NCI-H1694 (cell line): ENCODE results near the gene AKR1B1.
"Not testable (repeated sequence)": the region's sequence is repeated elsewhere in the genome, so short reads cannot be mapped to it uniquely, and the experiment has no call there.

Source experiments
- DNase-seq: peaks from one replicate; lab custom pipeline; 2025; lab: John Stamatoyannopoulos, UW

AKR1B1 gene

DNA sequence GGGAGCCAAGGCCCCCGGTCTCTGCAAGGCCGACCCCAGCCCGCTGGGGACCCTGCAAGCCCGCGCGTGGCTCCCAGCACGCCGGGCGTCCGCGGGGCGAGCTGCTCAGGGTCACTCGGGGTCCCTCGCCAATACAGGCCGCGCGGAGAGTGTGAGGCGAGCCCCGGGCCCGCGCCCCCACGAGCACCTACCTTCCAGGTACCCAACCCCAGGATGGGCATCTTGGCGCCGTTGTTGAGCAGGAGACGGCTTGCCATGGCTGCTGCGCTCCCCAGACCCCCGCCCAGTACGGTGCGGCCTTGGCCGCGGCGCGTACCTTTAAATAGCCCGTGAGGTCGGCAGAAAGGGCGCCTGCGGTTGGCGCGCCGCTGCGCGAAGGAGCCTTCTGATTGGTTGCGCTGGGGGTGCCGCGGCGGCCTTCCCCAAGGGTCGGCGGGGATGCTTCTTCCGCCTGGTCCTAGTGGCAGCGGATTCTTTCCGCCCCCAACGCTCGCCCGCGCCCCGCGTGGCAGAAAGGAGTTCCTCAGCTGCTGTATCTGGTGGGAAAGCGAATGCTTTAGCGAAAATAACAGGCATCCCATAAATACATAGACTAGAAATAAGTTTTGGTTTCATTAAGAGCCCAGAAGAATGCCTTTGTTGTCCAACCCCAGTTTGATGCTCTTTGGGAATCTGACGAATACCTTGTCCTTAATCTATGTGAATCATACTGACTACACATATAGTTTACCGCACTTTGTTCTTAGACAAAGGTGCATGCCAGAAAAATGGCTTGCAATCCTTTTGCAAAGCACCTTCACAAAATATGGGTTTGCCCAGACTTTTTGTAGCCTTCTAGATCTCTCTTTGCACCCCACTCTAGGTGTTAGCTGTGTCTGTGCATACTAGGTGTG is at the start of gene AKR1B1:
Gene AKR1B1 (minus strand): TSS at position 295 of the 893 bp plus-strand sequence. CDS start 38 bp downstream, at position 257.
- peak; percentile 85 for DNase-seq

DNA sequence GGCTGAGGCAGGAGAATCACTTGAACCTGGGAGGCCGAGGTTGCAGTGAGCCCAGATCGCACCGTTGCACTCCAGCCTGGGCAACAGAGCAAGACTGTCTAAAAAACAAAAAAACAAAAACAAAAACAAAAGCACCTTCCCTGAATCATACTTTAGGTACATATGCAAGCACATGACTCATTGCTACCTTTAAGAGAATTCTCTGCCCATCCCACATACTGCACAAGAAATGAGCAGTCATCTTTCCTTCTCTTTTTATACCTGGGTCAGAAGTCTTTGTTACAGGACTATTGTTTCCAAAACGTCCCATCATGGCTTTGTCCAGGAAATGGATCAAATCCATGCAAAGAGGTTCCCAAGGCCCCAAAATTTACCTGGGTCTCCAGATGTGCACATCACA is 47.0 kb upstream of the AKR1B1 start:
- no peak for DNase-seq

DNA sequence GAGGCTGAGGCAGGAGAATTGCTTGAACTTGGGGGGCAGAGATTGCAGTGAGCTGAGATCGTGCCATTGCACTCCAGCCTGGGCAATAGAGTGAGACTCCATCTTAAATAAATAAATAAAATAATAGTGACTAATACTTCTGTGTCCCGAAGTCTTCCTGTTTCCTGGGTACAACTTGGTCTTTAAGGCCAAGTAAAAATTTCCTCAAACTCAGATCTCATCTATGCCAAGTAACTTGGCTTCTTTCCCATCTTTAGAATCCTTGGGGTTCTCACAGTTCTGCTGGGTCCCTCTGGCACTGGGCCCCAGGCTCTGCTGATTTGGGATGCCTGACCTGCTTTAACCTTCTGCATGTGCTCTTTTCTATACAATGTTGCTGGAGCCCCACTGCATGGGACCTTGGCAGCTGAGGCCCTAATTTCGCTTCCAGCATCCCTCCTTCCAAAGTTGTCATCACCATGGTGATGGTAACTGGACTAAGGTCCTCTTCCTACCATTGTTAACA is 45.8 kb upstream of the AKR1B1 start:
- DNase-seq = no peak

DNA sequence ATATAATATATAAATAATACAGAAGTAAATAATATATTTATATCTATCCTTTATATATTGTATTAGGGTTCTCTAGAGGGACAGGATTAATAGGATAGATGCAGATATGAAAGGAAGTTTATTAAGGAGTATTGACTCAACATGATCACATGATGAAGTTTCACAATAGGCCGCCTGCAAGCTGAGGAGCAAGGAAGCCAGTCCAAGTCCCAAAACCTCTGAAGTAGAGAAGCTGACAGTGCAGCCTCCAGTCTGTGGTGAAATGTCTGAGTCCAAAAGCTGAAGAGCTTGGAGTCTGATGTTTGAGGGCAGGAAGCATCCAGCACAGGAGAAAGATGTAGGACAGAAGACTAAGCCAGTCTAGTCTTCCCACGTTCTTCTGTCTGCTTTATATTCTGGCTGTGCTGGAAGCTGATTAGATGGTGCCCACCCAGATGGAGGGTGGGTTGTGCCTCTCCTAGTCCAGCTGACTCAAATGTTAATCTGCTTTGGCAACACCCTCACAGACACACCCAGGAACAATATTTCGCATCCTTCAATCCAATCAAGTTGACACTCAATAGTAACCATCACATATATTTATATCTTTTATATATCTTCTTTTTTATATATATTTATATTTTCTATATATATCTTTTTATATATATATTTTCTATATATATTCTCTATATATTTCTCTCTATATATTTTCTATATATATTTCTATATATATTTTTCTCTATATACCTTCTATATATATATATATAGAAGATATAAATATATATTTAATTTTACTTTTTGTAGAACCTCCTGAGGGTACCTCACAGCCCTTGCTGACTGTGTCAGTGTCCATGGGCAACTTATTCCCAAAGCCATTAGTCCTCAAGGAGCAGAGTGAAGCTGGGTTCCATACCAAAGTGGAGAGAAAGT is 43.8 kb upstream of the AKR1B1 start:
- DNase-seq = no peak

DNA sequence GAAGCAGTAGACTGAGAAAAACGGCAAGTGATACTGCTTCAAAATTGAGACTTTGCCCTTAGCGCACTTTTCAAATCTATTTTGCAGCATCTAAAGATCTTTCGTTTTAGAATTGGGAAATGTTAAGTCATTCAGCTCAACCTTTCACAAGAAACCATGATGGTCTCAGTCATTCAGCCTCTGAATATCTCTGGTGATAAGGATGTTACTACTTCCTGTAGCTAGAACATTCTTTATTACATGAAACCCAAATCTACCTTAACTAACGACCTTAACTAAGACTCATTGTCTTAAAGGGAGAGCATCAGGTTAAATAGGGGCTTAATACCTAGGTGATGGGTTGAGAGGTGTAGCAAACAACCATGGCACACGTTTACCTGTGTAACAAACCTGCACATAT is 42.1 kb upstream of the AKR1B1 start:
- no peak for DNase-seq

DNA sequence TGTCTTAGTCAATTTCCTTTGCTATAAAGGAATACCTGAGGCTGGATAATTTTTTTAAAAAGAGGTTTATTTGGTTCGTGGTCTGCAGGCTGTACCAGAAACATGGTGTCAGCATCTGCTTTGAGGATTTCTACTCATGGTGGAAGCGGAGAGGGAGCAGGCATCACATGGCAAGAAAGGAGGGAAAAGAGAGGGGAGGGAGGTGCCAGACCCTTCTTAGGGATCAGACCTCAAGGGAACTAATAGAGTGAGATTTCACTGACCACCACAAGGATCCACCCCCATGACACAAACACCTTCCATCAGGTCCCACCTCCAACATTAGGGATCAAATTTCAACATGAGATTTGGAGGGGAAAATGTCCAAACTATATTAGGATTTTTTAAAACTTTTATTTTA is 41.5 kb upstream of the AKR1B1 start:
- DNase-seq = no peak

DNA sequence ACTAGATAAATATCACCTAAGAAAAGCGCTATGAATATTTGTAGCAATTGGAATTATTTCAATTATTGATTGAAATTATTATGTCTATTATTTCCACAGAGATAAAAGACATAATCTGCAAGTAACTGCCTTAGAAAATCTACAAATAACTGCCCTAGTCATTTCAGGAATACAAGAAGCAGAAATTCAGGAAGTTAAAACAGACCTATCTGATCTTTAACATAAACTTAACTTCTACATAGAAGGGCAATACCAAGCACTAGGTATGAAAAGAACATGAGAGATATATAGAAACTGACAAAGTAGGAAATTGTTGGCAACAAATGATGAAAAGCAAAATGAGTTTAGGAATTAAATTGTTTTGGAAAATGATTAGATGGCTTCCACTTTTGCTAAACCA is 36.6 kb upstream of the AKR1B1 start:
- no peak for DNase-seq

DNA sequence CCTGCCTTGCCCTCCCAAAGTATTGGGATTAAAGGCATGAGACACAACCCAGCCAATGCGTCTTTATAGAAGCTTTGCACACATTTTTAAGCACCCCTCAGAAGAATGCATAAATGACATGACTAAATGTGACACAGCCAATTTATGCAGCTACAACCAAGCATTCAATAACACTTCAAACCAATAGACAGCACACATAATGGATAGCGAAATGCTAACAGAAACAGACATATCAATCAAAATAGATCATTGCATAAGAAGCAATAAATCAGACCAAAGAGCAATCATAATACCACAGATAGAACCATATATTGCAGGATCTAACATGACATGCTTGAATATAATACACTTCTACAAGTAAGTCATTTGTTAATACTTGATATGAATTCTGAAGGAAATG is 34.2 kb upstream of the AKR1B1 start:
- DNase-seq = no peak

DNA sequence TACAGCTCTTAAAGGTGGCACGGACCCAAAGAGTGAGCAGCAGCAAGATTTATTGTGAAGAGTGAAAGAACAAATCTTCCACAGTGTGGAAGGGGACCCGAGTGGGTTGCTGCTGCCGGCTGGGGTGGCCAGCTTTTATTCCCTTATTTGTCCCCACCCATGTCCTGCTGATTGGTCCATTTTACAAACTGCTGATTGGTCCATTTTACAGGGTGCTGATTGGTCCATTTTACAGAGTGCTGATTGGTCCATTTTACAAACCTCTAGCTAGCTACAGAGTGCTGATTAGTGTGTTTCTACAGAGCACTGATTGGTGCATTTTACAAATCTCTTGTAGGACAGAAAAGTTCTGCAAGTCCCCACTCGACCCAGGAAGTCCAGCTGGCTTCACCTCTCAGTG is 28.8 kb upstream of the AKR1B1 start:
- DNase-seq = not testable (repeated sequence)

DNA sequence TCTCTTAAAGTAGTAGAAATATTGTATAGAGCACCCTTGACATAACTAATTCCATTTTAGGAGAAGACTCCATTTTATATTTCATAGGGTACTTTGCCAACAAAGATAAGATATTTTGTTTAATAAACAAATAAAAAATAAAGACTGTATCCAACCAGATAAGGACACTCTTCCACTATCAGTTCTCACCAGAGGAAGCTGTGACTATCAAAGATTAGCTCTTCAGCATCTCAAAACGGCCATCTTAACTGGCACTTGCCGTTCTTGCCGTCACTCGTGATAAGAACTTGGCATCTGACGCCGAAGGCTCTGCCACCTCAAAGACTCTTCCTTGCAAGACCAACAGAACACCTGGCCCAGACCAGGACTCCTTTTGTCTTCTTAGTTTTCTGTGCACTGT is 26.3 kb upstream of the AKR1B1 start:
- DNase-seq = no peak

DNA sequence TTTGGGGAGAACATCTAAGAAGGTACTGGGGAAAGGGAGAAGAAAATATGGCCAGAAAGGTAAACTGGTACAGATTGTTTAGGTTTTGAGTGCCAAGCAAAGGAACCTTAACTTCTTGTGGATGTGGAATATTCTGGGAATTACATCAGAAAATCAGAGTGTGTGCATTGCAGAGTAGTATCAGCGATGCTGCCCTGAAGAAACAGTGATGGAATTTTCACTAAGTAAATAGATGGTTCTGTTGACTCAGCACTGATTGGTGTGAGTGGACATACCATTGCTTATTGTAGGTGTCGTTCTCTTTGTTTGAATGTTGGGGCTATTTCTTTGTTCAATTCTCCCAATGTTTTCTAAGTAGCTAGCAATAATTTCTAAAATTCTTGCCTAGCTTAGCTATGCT is 24.4 kb upstream of the AKR1B1 start:
- DNase-seq = no peak

DNA sequence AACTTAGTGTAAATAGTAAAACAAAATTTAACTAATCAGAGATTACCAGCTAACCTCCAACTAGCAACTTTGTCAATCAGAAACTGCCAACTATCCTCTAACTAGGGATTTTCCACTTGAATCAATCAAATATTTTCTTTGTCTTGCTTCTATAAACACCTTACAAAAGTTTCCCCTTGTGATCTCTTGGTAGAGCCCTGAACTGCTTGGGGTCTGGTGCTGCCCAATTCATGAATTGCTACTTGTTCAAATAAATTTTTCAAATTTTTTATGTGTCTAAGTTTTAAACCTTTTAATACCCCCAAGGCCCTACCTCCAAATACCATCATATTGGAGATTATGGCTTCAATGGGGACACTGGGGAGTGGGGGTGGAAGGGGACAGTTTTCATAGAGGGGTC is 24.0 kb upstream of the AKR1B1 start:
- DNase-seq = no peak

DNA sequence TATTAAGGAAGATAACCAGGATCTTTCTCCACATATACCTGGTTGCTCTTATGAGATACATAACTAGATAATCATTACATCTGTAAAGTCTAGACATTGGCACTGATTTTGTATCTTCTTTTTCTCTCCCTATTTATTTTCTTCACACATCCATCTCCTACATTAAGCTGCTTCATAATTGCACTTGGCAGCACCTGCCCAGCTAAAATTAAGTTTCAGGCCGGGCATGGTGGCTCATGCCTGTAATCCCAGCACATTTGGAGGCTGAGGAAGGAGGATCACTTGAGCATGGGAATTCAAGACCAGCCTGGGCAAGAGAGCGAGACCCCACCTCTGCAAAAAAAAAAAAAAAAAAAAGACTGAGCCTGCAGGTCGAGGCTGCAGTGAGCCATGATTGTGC is 22.3 kb upstream of the AKR1B1 start:
- no peak for DNase-seq

DNA sequence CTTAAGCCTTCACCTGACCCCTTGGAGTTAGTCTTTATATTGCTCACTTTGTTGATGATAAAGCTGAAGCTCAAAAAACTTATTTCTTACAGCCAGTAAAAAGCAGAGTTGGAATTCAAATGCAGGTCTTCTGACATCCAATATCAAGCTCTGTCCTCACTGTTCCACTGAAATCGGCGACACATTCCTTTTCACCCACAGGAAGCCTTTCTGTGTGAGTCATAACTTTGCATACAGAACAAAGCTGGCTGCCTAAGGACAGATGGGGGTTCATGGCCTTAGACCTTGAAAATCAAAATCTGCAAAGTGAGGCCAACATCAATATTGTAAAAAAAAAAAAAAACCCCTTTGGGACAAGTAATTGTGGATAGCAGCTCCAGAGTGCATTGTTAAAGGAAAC is 21.8 kb upstream of the AKR1B1 start:
- DNase-seq = no peak

DNA sequence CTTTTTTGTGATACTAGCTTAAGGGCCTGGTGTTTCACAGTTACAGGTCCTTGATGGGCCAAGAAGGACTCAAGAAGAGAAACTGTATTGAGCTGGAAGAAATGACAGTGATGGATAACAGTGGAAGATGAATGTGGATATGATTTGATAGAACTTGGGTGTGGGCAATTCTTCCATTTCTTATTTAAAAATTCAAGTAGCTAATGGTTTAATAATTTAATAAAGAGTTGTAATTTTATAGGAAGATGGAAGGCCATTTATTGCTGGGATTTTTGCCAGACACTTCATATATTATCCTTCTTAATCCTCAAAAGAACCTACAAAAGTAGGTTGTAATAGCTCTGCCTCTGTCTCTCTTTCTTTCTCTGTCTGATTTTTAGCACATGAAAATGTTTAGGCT is 21.3 kb upstream of the AKR1B1 start:
- no peak for DNase-seq

DNA sequence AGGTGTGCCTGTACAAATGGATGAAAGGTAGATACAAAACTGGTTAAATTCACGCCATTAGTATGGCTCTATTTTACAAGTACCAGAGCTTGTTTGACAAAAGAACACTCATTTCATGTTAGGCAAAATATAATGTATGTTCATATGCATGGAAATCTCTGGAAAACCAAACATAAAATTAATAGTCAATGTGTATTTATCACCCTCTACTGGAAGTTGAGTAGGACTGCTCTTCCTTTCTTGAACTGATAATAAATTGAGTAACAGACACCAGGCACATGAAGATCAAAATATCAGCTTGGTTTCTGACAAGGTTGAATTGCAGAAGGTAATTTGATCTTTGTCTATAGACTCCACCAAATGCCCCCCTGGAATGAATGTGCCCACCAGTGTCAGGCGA is 19.8 kb upstream of the AKR1B1 start:
- DNase-seq = no peak

DNA sequence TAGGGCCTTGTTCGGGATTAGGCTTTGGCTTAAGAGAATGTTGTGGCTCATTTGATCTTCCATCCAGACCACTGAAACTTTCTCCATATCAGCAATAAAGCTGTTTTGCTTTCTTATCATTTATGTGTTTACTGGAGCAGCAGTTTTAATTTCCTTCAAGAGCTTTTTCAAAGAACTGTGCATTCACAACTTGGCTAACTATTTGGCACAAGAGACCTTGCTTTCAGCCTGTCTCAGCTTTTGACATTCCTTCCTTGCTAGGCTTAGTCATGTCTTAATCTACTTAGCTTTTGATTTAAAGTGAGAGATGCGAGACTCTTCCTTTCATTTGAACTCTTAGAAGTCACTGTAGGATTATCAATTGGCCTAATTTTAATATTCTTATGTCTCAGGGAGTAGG is 19.1 kb upstream of the AKR1B1 start:
- no peak for DNase-seq

DNA sequence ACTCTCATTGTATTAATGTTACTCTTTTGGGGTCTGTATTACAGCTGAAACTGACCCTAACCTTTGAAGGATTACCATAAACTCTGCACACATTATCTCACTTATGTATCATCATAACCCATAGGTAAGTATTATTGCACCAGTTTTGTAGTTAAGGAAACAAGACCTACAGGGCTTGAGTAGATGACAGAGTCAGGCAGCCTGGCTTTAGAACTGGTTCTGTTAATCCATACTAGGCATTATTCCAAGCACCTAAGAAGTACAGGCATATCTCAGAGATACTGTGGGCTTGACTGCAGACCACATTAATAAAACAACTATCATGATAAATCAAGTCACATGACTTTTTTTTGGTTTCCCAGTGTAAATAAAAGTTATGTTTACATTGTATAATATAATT is 17.1 kb upstream of the AKR1B1 start:
- no peak for DNase-seq

DNA sequence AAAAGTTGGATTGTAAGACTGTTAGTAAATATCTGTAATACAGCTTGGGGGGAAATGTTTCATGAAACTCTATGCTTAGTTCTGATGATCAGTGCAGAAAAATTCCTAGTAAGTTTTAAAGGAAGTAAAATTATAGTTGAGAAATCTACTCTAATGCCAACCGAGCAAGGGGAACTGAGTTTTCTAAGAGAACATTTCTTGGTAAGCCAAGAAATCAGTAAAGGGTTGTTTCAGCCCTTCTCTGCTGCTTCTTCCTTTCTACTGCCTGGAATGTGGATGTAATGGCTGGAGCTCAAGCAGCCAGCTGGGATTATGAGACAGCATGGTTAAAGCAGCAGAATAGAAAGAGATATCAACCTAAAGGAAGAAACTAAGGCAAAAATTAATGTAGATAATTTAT is 15.9 kb upstream of the AKR1B1 start:
- DNase-seq = no peak

DNA sequence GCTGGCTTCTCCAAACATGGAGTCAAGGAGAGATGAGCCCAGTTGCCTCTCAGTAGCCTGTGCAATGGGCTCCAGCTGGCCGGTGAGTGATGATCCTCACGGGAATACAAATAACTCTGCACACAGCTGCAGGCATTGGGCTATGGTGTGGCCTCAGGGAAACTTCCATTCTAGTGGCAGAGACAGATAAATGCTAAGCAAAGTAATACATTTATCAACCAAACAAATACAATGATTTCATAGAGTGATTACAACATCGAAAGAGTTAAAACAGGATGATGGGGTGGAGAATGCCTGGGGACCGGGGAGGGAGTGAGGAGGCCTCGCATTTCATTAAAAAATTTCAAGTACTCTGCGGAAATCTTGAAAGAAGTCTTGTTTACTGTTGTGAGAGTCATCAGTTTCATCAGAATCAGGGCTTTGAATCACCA is 15.0 kb upstream of the AKR1B1 start:
- no peak for DNase-seq

DNA sequence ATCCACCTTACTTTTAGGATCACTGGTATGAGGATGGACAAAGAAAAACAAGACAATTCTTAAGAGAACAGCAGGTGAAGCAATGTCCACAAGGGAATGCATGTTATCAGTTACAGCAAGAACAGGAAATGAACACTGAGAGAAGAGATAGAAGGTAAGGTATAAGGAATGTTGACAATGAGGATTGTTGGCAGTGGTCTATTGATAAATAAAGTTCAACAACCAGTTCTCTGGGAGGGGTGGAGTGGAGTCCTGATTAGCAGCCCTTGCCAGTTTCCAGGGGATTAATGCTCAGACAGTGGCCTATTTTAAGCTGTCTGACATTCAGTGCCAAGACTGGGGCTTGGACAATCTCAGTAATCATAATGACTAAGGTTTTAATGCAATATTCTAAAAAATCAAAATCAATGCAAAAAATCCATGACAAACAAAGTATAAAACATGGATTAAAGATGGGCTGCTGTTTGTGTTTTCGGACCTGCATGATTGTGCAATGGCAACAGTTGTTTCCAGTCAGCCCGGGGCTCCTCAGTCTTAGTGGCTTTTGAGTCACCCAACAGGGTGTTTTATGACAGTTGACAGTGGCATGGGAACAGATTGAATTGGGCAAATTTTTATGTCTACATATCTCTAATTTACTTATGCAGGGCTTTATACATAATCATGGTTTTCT is 13.8 kb upstream of the AKR1B1 start:
- no peak for DNase-seq

DNA sequence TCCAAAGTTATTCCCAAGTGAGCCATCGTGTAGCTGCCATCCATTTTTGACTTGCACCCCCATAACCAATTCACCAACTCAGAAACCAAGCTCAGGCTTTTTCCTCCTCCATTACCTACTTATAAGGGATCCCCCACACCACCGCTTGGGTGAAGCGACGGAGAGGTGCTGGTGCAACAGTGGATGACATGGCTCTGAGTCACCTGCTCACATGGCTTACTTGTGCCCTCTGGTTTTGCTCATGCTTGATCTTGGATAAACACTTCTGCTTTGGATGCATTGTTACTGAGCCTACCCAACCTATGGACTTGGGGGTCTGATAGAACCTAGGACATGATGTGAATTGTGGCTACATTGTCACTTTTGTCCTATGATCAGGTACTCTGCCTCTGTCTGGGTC is 12.0 kb upstream of the AKR1B1 start:
- DNase-seq = no peak
